A673 (cell line): Measurements from ENCODE around the gene GPC6.

Source experiments
- EZH2 ChIP-seq: fragments of 200-600 bp; sonication (generic); IDR thresholded peaks from 2 replicates; pipeline ENCODE4 v1.6.1; 2017; ENCODE audit warnings: borderline replicate concordance, low read depth, mild to moderate bottlenecking, mixed read lengths, antibody characterized with exemption, low read length; ENCODE audit not compliant: poor library complexity, severe bottlenecking
- TF ChIP-seq, protein P1 (sequence below): fragments of 300-800, 200-600 bp; sonication (generic); conservative IDR thresholded peaks from 2 replicates; pipeline ENCODE4 v1.5.1; 2017; ENCODE audit warnings: low read depth, mild to moderate bottlenecking, antibody characterized with exemption, low read length, moderate library complexity, mixed read lengths

DNA sequence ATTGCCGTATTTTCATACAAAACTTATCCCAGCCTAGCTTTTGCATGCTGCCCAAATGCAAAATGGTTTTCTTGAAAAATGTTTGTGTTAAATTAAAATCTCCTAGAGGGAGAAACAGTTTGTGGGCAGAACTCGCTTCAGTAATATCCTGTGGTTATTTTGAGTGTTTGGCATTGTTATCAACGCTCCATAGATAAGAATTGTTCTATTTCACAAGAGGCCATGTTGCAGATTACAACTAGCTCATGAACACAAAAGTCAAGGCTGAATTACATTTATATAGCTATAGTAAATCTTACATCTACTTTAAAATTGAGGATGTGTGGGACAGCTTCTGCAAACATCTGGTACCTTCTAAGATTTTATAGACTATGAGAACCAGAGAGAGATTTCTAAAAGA is 805.0 kb downstream of the GPC6 start:
- TF ChIP-seq, protein P1, sequence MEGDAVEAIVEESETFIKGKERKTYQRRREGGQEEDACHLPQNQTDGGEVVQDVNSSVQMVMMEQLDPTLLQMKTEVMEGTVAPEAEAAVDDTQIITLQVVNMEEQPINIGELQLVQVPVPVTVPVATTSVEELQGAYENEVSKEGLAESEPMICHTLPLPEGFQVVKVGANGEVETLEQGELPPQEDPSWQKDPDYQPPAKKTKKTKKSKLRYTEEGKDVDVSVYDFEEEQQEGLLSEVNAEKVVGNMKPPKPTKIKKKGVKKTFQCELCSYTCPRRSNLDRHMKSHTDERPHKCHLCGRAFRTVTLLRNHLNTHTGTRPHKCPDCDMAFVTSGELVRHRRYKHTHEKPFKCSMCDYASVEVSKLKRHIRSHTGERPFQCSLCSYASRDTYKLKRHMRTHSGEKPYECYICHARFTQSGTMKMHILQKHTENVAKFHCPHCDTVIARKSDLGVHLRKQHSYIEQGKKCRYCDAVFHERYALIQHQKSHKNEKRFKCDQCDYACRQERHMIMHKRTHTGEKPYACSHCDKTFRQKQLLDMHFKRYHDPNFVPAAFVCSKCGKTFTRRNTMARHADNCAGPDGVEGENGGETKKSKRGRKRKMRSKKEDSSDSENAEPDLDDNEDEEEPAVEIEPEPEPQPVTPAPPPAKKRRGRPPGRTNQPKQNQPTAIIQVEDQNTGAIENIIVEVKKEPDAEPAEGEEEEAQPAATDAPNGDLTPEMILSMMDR: no peak
- TF ChIP-seq EZH2: no peak
